Stimulated activated CD4-positive, alpha-beta T cell treated with anti-CD3 and anti-CD28 coated beads, Interleukin-1b, Interleukin-23, amount 100 ng/mL, for 48 hours (primary cell): ENCODE results near the gene PRRC2A.

Experiments
- DNase-seq: peaks from one replicate; pipeline ENCODE4 v3.0.0-alpha.2; 2020

PRRC2A gene

GRCh38 chr6:31652925-31653724 lies 32.6 kb downstream of the PRRC2A start:
- DNase-seq, result peak; percentile 88

- DNase-seq, result no peak
These were observed 34.2 kb downstream of the PRRC2A start for GRCh38 chr6:31654574-31655348.

GRCh38 chr6:31655349-31656237 lies 35.1 kb downstream of the PRRC2A start, which contains the start of gene APOM:
Gene APOM, plus strand, starts transcription at chr6:31655894. Its CDS starts 73 bp downstream, at chr6:31655967.
- no peak for DNase-seq

GRCh38 chr6:31657406-31658157 lies 37.1 kb downstream of the PRRC2A start:
- DNase-seq, result peak; percentile 46

GRCh38 chr6:31658158-31658688 lies 37.7 kb downstream of the PRRC2A start:
- DNase-seq, result no peak

GRCh38 chr6:31658983-31659648 lies 38.6 kb downstream of the PRRC2A start:
- DNase-seq, result no peak

- DNase-seq, result no peak
These were observed 39.3 kb downstream of the PRRC2A start for GRCh38 chr6:31659649-31660380.

- peak; percentile 77 for DNase-seq
These were observed 40.1 kb downstream of the PRRC2A start, which contains the start of gene C6orf47 for GRCh38 chr6:31660381-31661261. Gene C6orf47, minus strand, starts transcription at chr6:31660778. Its CDS starts 831 bp downstream, at chr6:31659947.

- no peak for DNase-seq
These were observed 41.0 kb downstream of the PRRC2A start for GRCh38 chr6:31661262-31662123.

- DNase-seq, result no peak
These were observed 41.7 kb downstream of the PRRC2A start for GRCh38 chr6:31662124-31662723.

GRCh38 chr6:31663126-31663960 lies 42.8 kb downstream of the PRRC2A start:
- DNase-seq, result no peak

GRCh38 chr6:31663961-31664789 lies 43.7 kb downstream of the PRRC2A start:
- no peak for DNase-seq

- DNase-seq, result peak; percentile 92
These were observed 44.4 kb downstream of the PRRC2A start, which contains the start of gene GPANK1 for GRCh38 chr6:31664790-31665500. Gene GPANK1, minus strand, starts transcription at chr6:31664997. Its CDS starts 519 bp downstream, at chr6:31664478.

- DNase-seq, result peak; percentile 99
These were observed 45.2 kb downstream of the PRRC2A start, which contains the start of gene CSNK2B for GRCh38 chr6:31665501-31666336. Gene CSNK2B, plus strand, starts transcription at chr6:31666080. Its CDS starts 752 bp downstream, at chr6:31666832.
